Measurements from ENCODE around the gene AQP2.

DNA sequence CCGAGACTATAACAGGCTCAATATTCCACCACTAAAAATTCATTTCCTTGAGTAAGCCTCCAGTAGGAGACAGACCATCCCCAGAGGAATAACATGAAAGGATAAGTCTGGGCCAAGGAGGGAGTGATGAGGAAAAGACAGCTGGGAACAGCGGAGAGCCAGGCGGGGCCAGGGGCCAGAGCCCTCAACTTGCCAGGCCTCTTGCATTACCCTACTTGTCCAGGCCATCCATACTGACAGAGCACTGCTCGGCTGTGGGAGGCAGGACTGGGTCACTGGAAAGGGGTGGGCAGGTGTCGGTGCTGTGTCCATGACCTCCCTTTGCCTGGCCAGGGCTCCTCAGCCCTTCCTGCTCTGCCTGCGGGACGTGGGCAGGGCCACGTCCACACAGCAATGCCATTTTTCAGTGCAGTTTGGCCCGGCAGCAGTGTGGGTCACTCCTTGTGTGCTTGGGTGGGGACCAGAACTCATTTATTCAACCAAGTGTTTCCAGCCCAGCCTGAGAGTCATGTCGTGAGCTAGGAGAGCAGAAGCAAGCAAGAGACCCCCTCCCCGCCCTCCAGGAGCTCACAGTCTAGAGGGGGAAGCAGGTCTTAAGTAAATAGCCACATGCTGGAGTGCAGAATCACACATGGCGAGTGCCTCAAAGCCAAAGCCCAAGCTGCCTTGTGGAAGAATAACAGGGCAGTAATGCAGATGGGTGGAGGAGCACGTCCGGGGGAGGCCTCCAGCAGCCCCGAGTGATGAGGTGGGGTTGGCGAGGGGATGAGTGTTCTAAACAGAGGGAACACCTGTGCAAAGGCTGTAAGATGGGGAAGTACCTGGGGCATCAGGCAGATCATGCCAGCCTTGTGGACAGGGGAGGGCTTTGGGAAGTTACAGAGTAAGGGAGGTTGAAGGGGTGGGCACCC, 37.9 kb upstream of the AQP2 start:
- TF ChIP-seq, protein P1, sequence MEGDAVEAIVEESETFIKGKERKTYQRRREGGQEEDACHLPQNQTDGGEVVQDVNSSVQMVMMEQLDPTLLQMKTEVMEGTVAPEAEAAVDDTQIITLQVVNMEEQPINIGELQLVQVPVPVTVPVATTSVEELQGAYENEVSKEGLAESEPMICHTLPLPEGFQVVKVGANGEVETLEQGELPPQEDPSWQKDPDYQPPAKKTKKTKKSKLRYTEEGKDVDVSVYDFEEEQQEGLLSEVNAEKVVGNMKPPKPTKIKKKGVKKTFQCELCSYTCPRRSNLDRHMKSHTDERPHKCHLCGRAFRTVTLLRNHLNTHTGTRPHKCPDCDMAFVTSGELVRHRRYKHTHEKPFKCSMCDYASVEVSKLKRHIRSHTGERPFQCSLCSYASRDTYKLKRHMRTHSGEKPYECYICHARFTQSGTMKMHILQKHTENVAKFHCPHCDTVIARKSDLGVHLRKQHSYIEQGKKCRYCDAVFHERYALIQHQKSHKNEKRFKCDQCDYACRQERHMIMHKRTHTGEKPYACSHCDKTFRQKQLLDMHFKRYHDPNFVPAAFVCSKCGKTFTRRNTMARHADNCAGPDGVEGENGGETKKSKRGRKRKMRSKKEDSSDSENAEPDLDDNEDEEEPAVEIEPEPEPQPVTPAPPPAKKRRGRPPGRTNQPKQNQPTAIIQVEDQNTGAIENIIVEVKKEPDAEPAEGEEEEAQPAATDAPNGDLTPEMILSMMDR (conservative IDR thresholded peaks at IDR 0.05): no peak
- TF ChIP-seq ZFX (IDR thresholded peaks at IDR 0.05): no peak

All from C4-2B (cell line).